Mesodermal cell (in vitro differentiated cells): Measurements from ENCODE around the gene KBTBD12.

Experiments used
- H3K27ac ChIP-seq: 2 replicates; pipeline ENCODE4 v1.7.0; 2013; ENCODE audit warnings: mild to moderate bottlenecking, low read depth, low read length, moderate library complexity; ENCODE audit not compliant: severe bottlenecking
- H3K36me3 ChIP-seq: 2 replicates; pipeline ENCODE4 v1.7.1; 2013; ENCODE audit warnings: mild to moderate bottlenecking, low read length, moderate library complexity; ENCODE audit not compliant: control insufficient read depth, insufficient read depth
- H3K4me1 ChIP-seq: one replicate; pipeline ENCODE4 v1.7.1; 2013; ENCODE audit warnings: mild to moderate bottlenecking, low read length; ENCODE audit not compliant: insufficient read depth, control insufficient read depth, poor library complexity, severe bottlenecking
- H3K4me3 ChIP-seq: 2 replicates; pipeline ENCODE4 v1.7.0; 2013; ENCODE audit warnings: low read length, control low read depth, mild to moderate bottlenecking; ENCODE audit not compliant: insufficient read depth, poor library complexity, severe bottlenecking; ENCODE audit errors: extremely low read depth
- H3K9me3 ChIP-seq: 2 replicates; pipeline ENCODE4 v1.7.1; 2013; ENCODE audit warnings: mild to moderate bottlenecking, low read length, moderate library complexity; ENCODE audit not compliant: control insufficient read depth
- WGBS, 2 experiments: methylation state at CpG; one replicate each; pipeline ENCODE4 v1.1.5; 2013; ENCODE audit warnings: missing lambda C conversion rate in 2 of 2; ENCODE audit not compliant: insufficient coverage in 2 of 2; 5-methylcytosine and 5-hydroxymethylcytosine counted together

Gene KBTBD12

GRCh38 chr3:127997961-127998360 is 82.9 kb downstream of the KBTBD12 start:
- Histone ChIP-seq H3K4me1 (no peaks in the 10 kb centered on the region), H3K36me3 (no peaks in the 10 kb centered on the region), H3K9me3 (peaks cover 4% of the 10 kb centered on the region), H3K27ac (no peak overlapping the region), H3K4me3 (no peak overlapping the region)
- WGBS, 2 experiments = 81 to 91% methylated on average over 4 to 5 of the region's 5 CpGs

GRCh38 chr3:127998596-127998995 is 83.6 kb downstream of the KBTBD12 start:
- WGBS, 2 experiments = 83 to 90% methylated on average over 2 to 3 of the region's 3 CpGs
- Histone ChIP-seq H3K36me3 (no peaks in the 10 kb centered on the region), H3K4me1 (no peaks in the 10 kb centered on the region), H3K27ac (no peak overlapping the region), H3K4me3 (no peak overlapping the region), H3K9me3 (peaks cover 4% of the 10 kb centered on the region)

GRCh38 chr3:127999509-128000106 is 84.6 kb downstream of the KBTBD12 start:
- Histone ChIP-seq H3K9me3 (peaks cover 4% of the 10 kb centered on the region), H3K4me3 (no peak overlapping the region), H3K36me3 (no peaks in the 10 kb centered on the region), H3K4me1 (no peaks in the 10 kb centered on the region), H3K27ac (no peak overlapping the region)
- 80 to 100% methylated on average over 5 of the region's 6 CpGs for WGBS, 2 experiments

- no peaks in the 10 kb centered on the region for H3K36me3 ChIP-seq
- no peak overlapping the region for H3K27ac ChIP-seq
- peaks cover 7% of the 10 kb centered on the region for H3K4me1 ChIP-seq
- H3K4me3 ChIP-seq = no peak overlapping the region
- WGBS, 2 experiments = 79 to 86% methylated on average over 2 of the region's 3 CpGs
- peaks cover 4% of the 10 kb centered on the region for H3K9me3 ChIP-seq
Observed at GRCh38 chr3:128001576-128001975, 86.5 kb downstream of the KBTBD12 start.

- Histone ChIP-seq H3K36me3 (no peaks in the 10 kb centered on the region), H3K4me1 (peaks cover 7% of the 10 kb centered on the region), H3K9me3 (peaks cover 3% of the 10 kb centered on the region), H3K27ac (no peak overlapping the region), H3K4me3 (no peak overlapping the region)
- 94 to 99% methylated on average over 6 to 7 of the region's 8 CpGs for WGBS, 2 experiments
Observed at GRCh38 chr3:128004661-128005060, 89.6 kb downstream of the KBTBD12 start.

- Histone ChIP-seq H3K27ac (no peak overlapping the region), H3K9me3 (no peaks in the 10 kb centered on the region), H3K4me3 (no peak overlapping the region), H3K4me1 (peaks cover 7% of the 10 kb centered on the region), H3K36me3 (no peaks in the 10 kb centered on the region)
- WGBS, 2 experiments = 46 to 55% methylated on average over 25 to 26 of the region's 30 CpGs
Observed at GRCh38 chr3:128006061-128007032, 91.3 kb downstream of the KBTBD12 start.

- Histone ChIP-seq H3K4me1 (peaks cover 7% of the 10 kb centered on the region), H3K27ac (no peak overlapping the region), H3K4me3 (no peak overlapping the region), H3K9me3 (no peaks in the 10 kb centered on the region), H3K36me3 (no peaks in the 10 kb centered on the region)
- WGBS, 2 experiments = 56 to 64% methylated on average over 8 to 9 of the region's 11 CpGs
Observed at GRCh38 chr3:128007033-128007424, 92.0 kb downstream of the KBTBD12 start.

GRCh38 chr3:128009952-128010846 is 95.2 kb downstream of the KBTBD12 start:
- WGBS, 2 experiments = 92 to 100% methylated on average over 4 to 5 of the region's 12 CpGs
- H3K4me3 ChIP-seq = no peak overlapping the region
- peaks cover 7% of the 10 kb centered on the region for H3K4me1 ChIP-seq
- peaks cover 6% of the 10 kb centered on the region for H3K9me3 ChIP-seq
- no peaks in the 10 kb centered on the region for H3K36me3 ChIP-seq
- H3K27ac ChIP-seq = no peak overlapping the region

- peaks cover under 1% of the 10 kb centered on the region for H3K4me1 ChIP-seq
- WGBS, 2 experiments = 5% methylated on average over 7 to 10 of the region's 12 CpGs
- no peak overlapping the region for H3K4me3 ChIP-seq
- H3K27ac ChIP-seq = no peak overlapping the region
- no peaks in the 10 kb centered on the region for H3K36me3 ChIP-seq
- peaks cover 7% of the 10 kb centered on the region for H3K9me3 ChIP-seq
Observed at GRCh38 chr3:128011140-128011539, 96.1 kb downstream of the KBTBD12 start.

- no peak overlapping the region for H3K27ac ChIP-seq
- H3K9me3 ChIP-seq = peaks cover 13% of the 10 kb centered on the region
- no peaks in the 10 kb centered on the region for H3K36me3 ChIP-seq
- 89 to 92% methylated on average over 10 to 13 of the region's 14 CpGs for WGBS, 2 experiments
- H3K4me3 ChIP-seq = no peak overlapping the region
- no peaks in the 10 kb centered on the region for H3K4me1 ChIP-seq
Observed at GRCh38 chr3:128012050-128012449, 97.0 kb downstream of the KBTBD12 start.
